Left lung (tissue), 10 donors: ENCODE data around the gene ETV6. TPM values are rescaled to one million over a fixed set of nuclear protein-coding genes. Genes with fewer than 3 reads are reported as not detected.

Experiments
- ATAC-seq: fragments of 200-7000 bp; cut with Tn5 transposase; one replicate; pipeline ENCODE4 v1.9.1; 2020; ENCODE audit warnings: moderate library complexity
- DNase-seq, 4 donors: peaks; one replicate each; pipeline ENCODE4 v3.0.0-alpha.2; 2013 to 2020
- H3K27ac ChIP-seq, 2 donors: fragments of 200-600 bp; sonication (generic) in 1 of 2; one replicate each; pipeline versions ENCODE4 v1.5.0 to v1.8.0; 2020 to 2021
- H3K27me3 ChIP-seq, 2 donors: fragments of 200-600 bp; sonication (generic) in 1 of 2; one replicate each; pipeline versions ENCODE4 v1.5.0 to v1.8.0; 2020 to 2021
- H3K36me3 ChIP-seq, 2 donors: fragments of 200-600 bp; sonication (generic) in 1 of 2; one replicate each; pipeline versions ENCODE4 v1.5.0 to v1.8.0; 2020 to 2021
- H3K4me1 ChIP-seq, 2 donors: fragments of 200-600 bp; one replicate each; pipeline ENCODE4 v1.8.0; 2021
- H3K4me3 ChIP-seq, 2 donors: fragments of 200-600 bp; sonication (generic) in 1 of 2; one replicate each; pipeline versions ENCODE4 v1.5.0 to v1.8.0; 2020 to 2021; ENCODE audit warnings: mild to moderate bottlenecking in 1 of 2
- H3K9me3 ChIP-seq, 2 donors: fragments of 200-600 bp; sonication (generic) in 1 of 2; one replicate each; pipeline versions ENCODE4 v1.5.0 to v1.8.0; 2020 to 2021
- CTCF ChIP-seq, 2 donors: fragments of 200-600 bp; sonication (generic) in 1 of 2; IDR thresholded peaks; one replicate each; pipeline versions ENCODE4 v1.5.0 to v1.8.0; 2021; ENCODE audit warnings: antibody characterized with exemption in 2 of 2
- intact Hi-C, 2 donors: fragments of 100-400 bp; cut with DNase I; formaldehyde crosslinking; loops; one replicate each; pipeline versions ENCODE4 v1.11.2 to v1.14.2; 2022
- polyA plus RNA-seq, 6 donors: library from polyadenylated mRNA; unstranded; fragments of 120-200 nt; gene quantifications; one replicate each; pipeline ENCODE4 v1.2.1, GENCODE V29; 2013; ENCODE audit not compliant: insufficient read length in 6 of 6
- total RNA-seq, 2 donors: library from RNA; stranded (reverse); fragmentation: NEBNext Ultra II Directional; extraction: Animal tissue kit (Norgen Biotek cat#: 25700); gene quantifications; one replicate each; pipeline ENCODE4 v1.2.1, GENCODE V29; 2021
- donor health status: DM: no; HTN: yes; CAD: no.
- donor health status: DM: no; HTN: no; CAD: no.

Gene ETV6
- total and polyA plus RNA-seq, 8 donors, result 16.0 to 44.7 (median 17.1) TPM

GRCh38 chr12:11822081-11822834 lies 172.8 kb downstream of the ETV6 start:
- TF ChIP-seq CTCF (IDR thresholded peaks at IDR 0.05), result no peak
- intact Hi-C loops, result no loop called here
- H3K4me1 ChIP-seq, result peaks cover 9 to 37% of the 10 kb centered on the region in 2 donors
- DNase-seq (peak in 1 of 4 donors; percentile 42), ATAC-seq (no peak)
- peaks cover 0 to 10% of the 10 kb centered on the region in 2 donors for H3K36me3 ChIP-seq
- H3K9me3 ChIP-seq, result no peaks in the 10 kb centered on the region
- no peak overlapping the region for H3K4me3 ChIP-seq
- peak overlapping the region; percentile 13 to 75 for H3K27ac ChIP-seq
- H3K27me3 ChIP-seq, result no peaks in the 10 kb centered on the region

GRCh38 chr12:11823043-11823442 lies 173.6 kb downstream of the ETV6 start:
- no peak for TF ChIP-seq CTCF (IDR thresholded peaks at IDR 0.05)
- DNase-seq (no peak), ATAC-seq (no peak)
- peaks cover 0 to 10% of the 10 kb centered on the region in 2 donors for H3K36me3 ChIP-seq
- intact Hi-C loops, result no loop called here
- H3K4me3 ChIP-seq, result no peak overlapping the region
- peaks cover 4 to 45% of the 10 kb centered on the region in 2 donors for H3K4me1 ChIP-seq
- no peaks in the 10 kb centered on the region for H3K9me3 ChIP-seq
- no peaks in the 10 kb centered on the region for H3K27me3 ChIP-seq
- peak overlapping the region; percentile 13 to 75 for H3K27ac ChIP-seq

GRCh38 chr12:11823593-11823992 lies 174.1 kb downstream of the ETV6 start:
- Histone ChIP-seq H3K9me3 (no peaks in the 10 kb centered on the region), H3K36me3 (peaks cover 0 to 10% of the 10 kb centered on the region in 2 donors), H3K27me3 (no peaks in the 10 kb centered on the region), H3K4me1 (peaks cover 4 to 49% of the 10 kb centered on the region in 2 donors), H3K27ac (peak overlapping the region in 1 of 2 donors; percentile 75), H3K4me3 (no peak overlapping the region)
- DNase-seq, result no peak
- intact Hi-C loops, result no loop called here
- ATAC-seq, result no peak
- TF ChIP-seq CTCF (IDR thresholded peaks at IDR 0.05), result no peak

GRCh38 chr12:11824069-11824468 lies 174.6 kb downstream of the ETV6 start:
- intact Hi-C loops, result no loop called here
- no peak for TF ChIP-seq CTCF (IDR thresholded peaks at IDR 0.05)
- no peak overlapping the region for H3K27ac ChIP-seq
- H3K36me3 ChIP-seq, result peaks cover 0 to 11% of the 10 kb centered on the region in 2 donors
- DNase-seq (no peak), ATAC-seq (no peak)
- peaks cover 4 to 54% of the 10 kb centered on the region in 2 donors for H3K4me1 ChIP-seq
- H3K27me3 ChIP-seq, result no peaks in the 10 kb centered on the region
- no peak overlapping the region for H3K4me3 ChIP-seq
- H3K9me3 ChIP-seq, result no peaks in the 10 kb centered on the region

GRCh38 chr12:11824736-11825135 lies 175.3 kb downstream of the ETV6 start:
- Histone ChIP-seq H3K27ac (no peak overlapping the region), H3K9me3 (no peaks in the 10 kb centered on the region), H3K36me3 (peaks cover 0 to 11% of the 10 kb centered on the region in 2 donors), H3K4me1 (peaks cover 4 to 61% of the 10 kb centered on the region in 2 donors), H3K4me3 (no peak overlapping the region), H3K27me3 (no peaks in the 10 kb centered on the region)
- ATAC-seq (no peak), DNase-seq (no peak)
- TF ChIP-seq CTCF (IDR thresholded peaks at IDR 0.05), result no peak
- intact Hi-C loops, result no loop called here
